Nephron progenitor cell (in vitro differentiated cells): ENCODE measurements around the gene KCTD11.

Experiments
- DNase-seq: peaks from one replicate; pipeline ENCODE4 v3.0.0; 2021
- H3K27ac Mint-ChIP-seq: 2 replicates; pipeline ENCODE4 v1.8.0; 2021; ENCODE audit warnings: mild to moderate bottlenecking, moderate library complexity, mixed read lengths
- H3K27me3 Mint-ChIP-seq: 2 replicates; pipeline ENCODE4 v1.8.0; 2021; ENCODE audit warnings: mild to moderate bottlenecking, low read depth, mixed read lengths; ENCODE audit not compliant: poor library complexity
- H3K36me3 Mint-ChIP-seq: 2 replicates; pipeline ENCODE4 v1.8.0; 2021; ENCODE audit warnings: low read depth, mixed read lengths
- H3K4me1 Mint-ChIP-seq: 2 replicates; pipeline ENCODE4 v1.8.0; 2021; ENCODE audit warnings: mixed read lengths
- H3K4me3 Mint-ChIP-seq: 2 replicates; pipeline ENCODE4 v1.8.0; 2021; ENCODE audit warnings: mild to moderate bottlenecking, moderate library complexity, mixed read lengths
- H3K9me3 Mint-ChIP-seq: 2 replicates; pipeline ENCODE4 v1.8.0; 2021; ENCODE audit warnings: mild to moderate bottlenecking, moderate library complexity, mixed read lengths
- TF ChIP-seq, protein P1 (sequence below): fragments of 200-600 bp; sonication (generic); IDR thresholded peaks from 2 replicates; pipeline ENCODE4 v1.5.0; 2021; ENCODE audit warnings: antibody characterized with exemption

KCTD11 gene

DNA sequence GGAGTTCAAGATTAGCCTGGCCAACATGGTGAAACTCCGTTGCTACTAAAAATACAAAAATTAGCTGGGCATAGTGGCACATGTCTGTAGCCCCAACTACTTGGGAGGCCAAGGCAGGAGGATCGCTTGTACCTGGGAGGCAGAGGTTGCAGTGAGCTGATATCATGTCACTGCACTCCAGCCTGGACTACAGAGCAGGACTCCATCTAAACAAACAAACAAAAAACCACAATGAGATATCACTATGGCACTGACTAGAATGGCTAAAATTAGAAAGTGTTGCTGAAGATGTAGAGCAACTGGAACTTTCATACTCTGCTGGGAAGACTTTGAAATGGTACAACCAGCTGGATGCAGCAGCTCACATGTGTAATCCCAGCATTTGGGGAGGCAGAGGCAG lies 22.4 kb downstream of the KCTD11 start:
- Mint-ChIP-seq H3K9me3 (peaks cover 18% of the 10 kb centered on the region), H3K27me3 (peaks cover 50% of the 10 kb centered on the region), H3K4me1 (no peaks in the 10 kb centered on the region), H3K4me3 (no peak overlapping the region), H3K36me3 (no peaks in the 10 kb centered on the region), H3K27ac (no peak overlapping the region)
- TF ChIP-seq, protein P1, sequence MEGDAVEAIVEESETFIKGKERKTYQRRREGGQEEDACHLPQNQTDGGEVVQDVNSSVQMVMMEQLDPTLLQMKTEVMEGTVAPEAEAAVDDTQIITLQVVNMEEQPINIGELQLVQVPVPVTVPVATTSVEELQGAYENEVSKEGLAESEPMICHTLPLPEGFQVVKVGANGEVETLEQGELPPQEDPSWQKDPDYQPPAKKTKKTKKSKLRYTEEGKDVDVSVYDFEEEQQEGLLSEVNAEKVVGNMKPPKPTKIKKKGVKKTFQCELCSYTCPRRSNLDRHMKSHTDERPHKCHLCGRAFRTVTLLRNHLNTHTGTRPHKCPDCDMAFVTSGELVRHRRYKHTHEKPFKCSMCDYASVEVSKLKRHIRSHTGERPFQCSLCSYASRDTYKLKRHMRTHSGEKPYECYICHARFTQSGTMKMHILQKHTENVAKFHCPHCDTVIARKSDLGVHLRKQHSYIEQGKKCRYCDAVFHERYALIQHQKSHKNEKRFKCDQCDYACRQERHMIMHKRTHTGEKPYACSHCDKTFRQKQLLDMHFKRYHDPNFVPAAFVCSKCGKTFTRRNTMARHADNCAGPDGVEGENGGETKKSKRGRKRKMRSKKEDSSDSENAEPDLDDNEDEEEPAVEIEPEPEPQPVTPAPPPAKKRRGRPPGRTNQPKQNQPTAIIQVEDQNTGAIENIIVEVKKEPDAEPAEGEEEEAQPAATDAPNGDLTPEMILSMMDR: no peak
- DNase-seq: no peak

DNA sequence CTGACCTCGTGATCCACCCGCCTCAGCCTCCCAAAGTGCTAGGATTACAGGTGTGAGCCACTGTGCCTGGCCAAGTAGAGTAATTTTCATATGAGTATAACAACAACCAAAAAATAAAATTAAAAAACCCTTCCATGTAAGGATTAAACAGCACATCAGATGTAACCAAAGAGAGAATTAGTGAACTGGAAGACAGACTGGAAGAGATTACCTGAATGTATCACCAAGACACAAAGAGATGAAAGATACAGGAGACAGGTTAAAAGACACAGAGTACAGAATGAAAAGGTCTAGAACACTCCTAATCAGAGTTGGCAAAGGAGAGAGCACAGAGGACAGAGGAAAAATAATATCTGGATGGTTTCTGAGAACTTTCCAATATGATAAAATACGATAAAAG lies 27.2 kb downstream of the KCTD11 start:
- Mint-ChIP-seq H3K27me3 (peaks cover 72% of the 10 kb centered on the region), H3K9me3 (peaks cover 28% of the 10 kb centered on the region), H3K36me3 (no peaks in the 10 kb centered on the region), H3K4me1 (peaks cover 6% of the 10 kb centered on the region), H3K4me3 (no peak overlapping the region), H3K27ac (no peak overlapping the region)
- no peak for DNase-seq
- TF ChIP-seq, protein P1: no peak

DNA sequence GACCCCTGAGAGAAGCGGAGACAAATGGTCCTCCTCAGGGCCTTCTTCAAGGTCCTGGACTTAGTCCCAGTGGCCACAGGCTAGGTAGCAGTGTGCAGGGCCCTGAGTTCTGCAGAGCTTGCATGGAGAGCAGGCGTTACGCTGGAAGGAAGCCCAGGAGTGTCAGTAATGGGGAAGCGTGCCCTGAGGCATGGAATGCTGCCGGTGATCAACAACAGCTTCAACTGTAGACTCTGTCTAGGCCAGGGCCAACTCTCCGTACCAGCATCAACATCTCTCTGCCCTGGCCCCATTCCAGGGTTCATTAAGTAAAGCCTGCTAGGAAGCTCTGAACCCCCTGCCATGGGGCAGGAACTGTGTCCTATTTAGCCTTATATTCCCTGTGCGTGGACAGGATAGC lies 28.4 kb downstream of the KCTD11 start:
- Mint-ChIP-seq H3K4me3 (peak overlapping the region; percentile 78), H3K36me3 (no peaks in the 10 kb centered on the region), H3K27me3 (peaks cover 78% of the 10 kb centered on the region), H3K4me1 (peaks cover 10% of the 10 kb centered on the region), H3K27ac (no peak overlapping the region), H3K9me3 (peaks cover 28% of the 10 kb centered on the region)
- TF ChIP-seq, protein P1: no peak
- no peak for DNase-seq

DNA sequence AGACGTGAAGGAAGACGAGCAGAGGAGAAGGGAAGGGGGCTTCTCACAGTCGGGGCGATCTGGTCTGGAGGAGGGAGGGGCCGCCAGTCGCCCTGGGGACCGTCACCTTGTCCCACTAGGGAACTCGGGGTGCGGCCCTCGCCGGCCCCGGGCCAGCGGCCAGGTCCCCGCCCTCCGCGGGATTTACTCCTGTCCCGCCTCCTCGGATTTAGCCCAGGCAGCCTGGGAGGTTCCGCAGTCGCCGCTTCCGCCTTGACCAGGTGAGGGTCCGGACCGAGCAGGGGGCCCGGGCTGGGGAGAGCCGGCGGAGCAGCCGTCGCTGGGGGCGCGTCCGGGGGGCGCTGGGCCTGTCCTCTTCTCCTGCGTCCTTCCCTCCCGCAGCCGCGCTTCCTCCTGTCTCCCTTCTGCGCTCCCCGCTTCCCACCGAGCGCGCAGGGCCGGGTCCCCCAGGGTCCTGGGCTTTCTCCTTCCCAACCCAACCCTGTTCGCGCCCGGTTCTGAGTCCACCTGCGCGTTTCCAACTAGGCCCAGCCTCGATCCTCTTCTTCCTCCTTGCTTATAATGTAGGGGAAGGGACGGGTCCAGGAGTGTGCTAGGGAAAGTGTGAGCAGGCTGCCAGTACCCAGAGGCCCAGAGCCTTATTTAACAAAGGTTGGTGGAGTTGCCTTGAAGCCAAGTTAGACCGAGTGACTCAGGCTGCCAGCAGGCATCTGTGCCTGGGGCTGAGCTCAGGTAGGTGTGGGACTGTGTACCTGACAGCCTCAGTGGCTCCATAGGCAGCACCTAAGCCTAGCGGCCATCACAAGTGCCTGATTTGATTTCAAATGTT lies 29.1 kb downstream of the KCTD11 start, which contains the start of gene TNK1:
Gene TNK1, plus strand, starts transcription at position 235 of the 829 bp plus-strand sequence. CDS start 1,838 bp downstream, outside the sequence.
- Mint-ChIP-seq H3K4me3 (peak within 1 kb of the TSS; percentile 78), H3K9me3 (peaks cover 28% of the 10 kb centered on the region), H3K27ac (no peak within 1 kb of the TSS), H3K4me1 (peaks cover 10% of the 10 kb centered on the region), H3K36me3 (no peaks in the 10 kb centered on the region), H3K27me3 (peaks cover 78% of the 10 kb centered on the region)
- DNase-seq: peak; percentile 53
- TF ChIP-seq, protein P1: no peak

DNA sequence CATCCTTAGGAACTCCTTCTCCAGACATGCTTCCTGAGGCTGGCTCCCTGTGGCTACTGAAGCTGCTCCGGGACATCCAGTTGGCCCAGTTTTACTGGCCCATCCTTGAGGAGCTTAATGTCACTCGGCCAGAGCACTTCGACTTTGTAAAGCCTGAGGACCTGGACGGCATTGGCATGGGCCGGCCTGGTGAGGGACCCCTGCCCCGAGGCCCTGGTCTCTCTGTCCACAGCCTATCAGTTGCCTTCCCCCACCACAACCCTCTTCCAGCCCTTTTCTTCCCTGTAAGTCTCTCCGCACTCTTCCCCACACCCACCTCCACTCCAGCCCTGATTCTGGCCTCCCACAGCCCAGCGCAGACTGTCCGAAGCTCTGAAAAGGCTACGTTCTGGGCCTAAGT lies 30.9 kb downstream of the KCTD11 start:
- peaks cover 10% of the 10 kb centered on the region for H3K4me1 Mint-ChIP-seq
- TF ChIP-seq, protein P1: no peak

DNA sequence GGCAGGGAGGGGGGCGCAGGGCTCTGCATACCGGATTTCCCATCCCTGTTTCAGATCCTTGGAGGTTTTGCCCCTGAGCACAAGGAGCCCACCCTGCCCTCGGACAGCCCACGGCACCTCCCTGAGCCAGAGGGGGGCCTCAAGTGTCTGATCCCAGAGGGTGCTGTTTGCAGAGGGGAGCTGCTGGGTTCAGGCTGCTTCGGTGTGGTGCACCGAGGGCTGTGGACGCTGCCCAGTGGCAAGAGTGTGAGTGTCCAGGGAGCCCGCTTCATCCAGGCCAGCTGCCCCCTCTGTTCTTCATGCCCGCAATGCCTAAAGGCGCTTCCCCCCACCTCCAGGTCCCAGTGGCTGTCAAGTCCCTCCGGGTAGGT lies 31.4 kb downstream of the KCTD11 start:
- Mint-ChIP-seq H3K4me3 (no peak overlapping the region), H3K9me3 (peaks cover 20% of the 10 kb centered on the region), H3K27me3 (peaks cover 68% of the 10 kb centered on the region), H3K4me1 (peaks cover 10% of the 10 kb centered on the region), H3K36me3 (no peaks in the 10 kb centered on the region), H3K27ac (no peak overlapping the region)
- no peak for DNase-seq
- TF ChIP-seq, protein P1: no peak

More for the DNA sequence above, 30.9 kb downstream of the KCTD11 start:
- peaks cover 24% of the 10 kb centered on the region for H3K9me3 Mint-ChIP-seq
- DNase-seq: no peak
- no peak overlapping the region for H3K27ac Mint-ChIP-seq
- H3K27me3 Mint-ChIP-seq: peaks cover 72% of the 10 kb centered on the region
- no peak overlapping the region for H3K4me3 Mint-ChIP-seq
- H3K36me3 Mint-ChIP-seq: no peaks in the 10 kb centered on the region
